ENCODE results near the gene NAA38.

The NAA38 gene

DNA sequence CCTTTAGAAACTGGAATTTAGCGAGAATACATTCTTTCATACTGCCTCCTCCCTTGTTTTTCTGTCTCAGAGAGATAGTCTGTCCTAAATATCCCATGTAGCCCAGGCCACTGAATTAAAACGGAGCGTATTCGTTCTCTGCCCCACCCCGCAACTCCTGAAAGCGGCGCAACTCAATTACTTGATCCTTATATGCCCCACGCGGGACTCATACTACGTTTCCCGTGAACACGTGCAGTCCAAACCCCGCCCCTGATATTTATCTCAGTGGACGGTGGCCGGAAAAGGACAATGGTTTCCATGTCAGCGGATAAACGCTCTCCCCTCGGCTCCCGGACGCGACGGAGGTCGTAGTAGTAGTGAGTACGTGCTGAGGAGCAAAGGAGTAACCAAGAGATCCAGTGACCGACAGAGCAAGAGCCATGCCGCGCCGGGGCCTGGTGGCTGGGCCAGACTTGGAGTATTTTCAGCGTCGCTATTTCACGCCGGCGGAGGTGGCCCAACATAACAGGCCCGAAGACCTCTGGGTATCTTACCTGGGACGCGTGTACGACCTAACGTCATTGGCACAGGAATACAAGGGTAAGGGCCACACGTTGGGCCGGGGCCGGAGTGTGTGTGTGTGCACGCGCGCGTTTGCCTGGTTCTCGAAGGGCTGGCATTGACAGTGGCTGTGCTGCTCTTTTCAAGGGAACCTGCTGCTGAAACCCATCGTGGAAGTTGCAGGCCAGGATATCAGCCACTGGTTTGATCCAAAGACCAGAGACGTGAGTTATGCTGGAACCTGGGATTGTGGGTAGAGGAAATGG, 558 bp upstream of the NAA38 start, which contains the start of gene CYB5D1:
Gene CYB5D1, plus strand, starts transcription at position 291 of the 809 bp plus-strand sequence. Its CDS starts 132 bp downstream, at position 423.
- TF ChIP-seq EZH2 (IDR thresholded peaks at IDR 0.05) (no peak), FOXP2 (optimal IDR thresholded peaks at IDR 0.05; ENCODE audit: control extremely low read depth, extremely low read length, insufficient read depth) (no peak), POLR2AphosphoS5 (IDR thresholded peaks at IDR 0.05; ENCODE audit: borderline replicate concordance, low read depth, low read length) (no peak; the same call in 1 of the 2 replicates)
- peak within 1 kb of the TSS; percentile 92 for H3K27ac ChIP-seq
- H3K4me3 ChIP-seq, result peak within 1 kb of the TSS; percentile 81
- H3K9me3 ChIP-seq (ENCODE audit: low read depth, low read length), result no peaks in the 10 kb centered on the region
- no peak for DNase-seq (ENCODE audit: low read depth, low spot score)
- peak within 1 kb of the TSS; percentile 86 for H3K9ac ChIP-seq (ENCODE audit: insufficient read length)
- H3K36me3 ChIP-seq (ENCODE audit: insufficient read depth, low read length), result peaks cover 27% of the 10 kb centered on the region

DNA sequence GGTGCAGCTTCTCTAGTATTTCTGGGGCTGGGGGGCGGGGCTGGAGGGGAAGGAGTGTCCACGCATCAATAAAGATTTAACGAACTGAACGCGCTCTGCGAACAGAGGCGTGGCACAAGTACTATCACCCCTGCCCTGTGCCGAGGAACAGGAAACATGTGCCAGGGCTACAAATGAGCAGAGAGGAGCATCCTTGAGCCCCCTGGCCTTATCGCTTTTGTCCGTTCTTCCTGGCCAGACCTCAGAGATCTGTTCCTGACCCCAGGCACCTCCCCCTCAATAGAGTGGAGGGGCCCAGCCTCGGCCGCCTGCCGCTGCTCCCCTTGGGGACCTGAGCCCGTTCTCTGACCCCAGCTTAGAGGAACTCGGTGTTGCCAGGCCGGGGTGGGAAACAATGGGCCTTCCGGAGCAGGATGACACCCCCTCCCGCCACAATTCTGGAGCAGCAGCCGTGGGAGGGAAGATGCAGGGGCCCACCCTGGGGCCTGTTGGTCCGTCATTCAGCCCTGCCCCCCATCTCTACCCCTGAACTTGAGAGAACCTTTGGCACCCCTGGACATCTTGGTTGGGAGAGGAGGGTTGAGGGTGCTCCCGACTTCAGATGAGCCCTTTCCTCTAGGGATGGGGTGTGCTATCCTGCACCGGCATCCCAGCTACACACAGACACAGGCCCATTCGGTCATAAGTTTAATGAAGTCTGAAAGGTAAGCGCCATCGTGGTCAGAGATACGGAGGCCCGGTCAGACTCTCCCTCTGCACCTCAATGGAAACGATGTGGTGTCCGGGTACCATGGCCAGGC, 1.1 kb downstream of the NAA38 start:
- H3K9ac ChIP-seq (ENCODE audit: insufficient read length), result peak overlapping the region; percentile 86
- H3K4me3 ChIP-seq, result peak overlapping the region; percentile 81
- H3K36me3 ChIP-seq (ENCODE audit: insufficient read depth, low read length), result peaks cover 40% of the 10 kb centered on the region
- no peak for DNase-seq (ENCODE audit: low read depth, low spot score)
- TF ChIP-seq POLR2AphosphoS5 (IDR thresholded peaks at IDR 0.05; ENCODE audit: borderline replicate concordance, low read depth, low read length), result peak; percentile 41; the same call in 1 of the 2 replicates
- no peak for TF ChIP-seq EZH2 (IDR thresholded peaks at IDR 0.05)
- peak overlapping the region; percentile 92 for H3K27ac ChIP-seq
- no peaks in the 10 kb centered on the region for H3K9me3 ChIP-seq (ENCODE audit: low read depth, low read length)

DNA sequence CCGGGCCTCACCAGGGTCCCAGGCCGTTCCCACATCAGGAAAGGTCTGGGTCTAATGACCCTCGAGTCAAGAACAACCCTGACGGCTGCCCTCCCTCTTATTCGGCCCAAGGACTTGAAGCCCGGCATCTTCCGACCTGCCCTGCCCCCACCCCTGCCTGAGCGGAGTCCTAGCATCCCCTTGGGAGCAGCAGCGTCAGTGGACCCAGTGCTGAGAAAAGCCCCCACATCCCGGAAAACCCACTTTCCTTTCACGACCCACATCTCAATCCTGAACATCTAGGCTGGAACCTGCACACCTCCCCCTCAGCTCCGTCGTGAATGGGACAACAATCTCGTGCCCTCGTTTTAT, 1.7 kb downstream of the NAA38 start:
- H3K36me3 ChIP-seq (ENCODE audit: insufficient read depth, low read length), result peaks cover 44% of the 10 kb centered on the region
- TF ChIP-seq FOXP2 (optimal IDR thresholded peaks at IDR 0.05; ENCODE audit: control extremely low read depth, extremely low read length, insufficient read depth), result no peak
- TF ChIP-seq EZH2 (IDR thresholded peaks at IDR 0.05), result no peak
- TF ChIP-seq POLR2AphosphoS5 (IDR thresholded peaks at IDR 0.05; ENCODE audit: borderline replicate concordance, low read depth, low read length), result no peak
- no peaks in the 10 kb centered on the region for H3K9me3 ChIP-seq (ENCODE audit: low read depth, low read length)
- no peak for DNase-seq (ENCODE audit: low read depth, low spot score)
- no peak overlapping the region for H3K9ac ChIP-seq (ENCODE audit: insufficient read length)
- H3K4me3 ChIP-seq, result peak overlapping the region; percentile 81
- no peak overlapping the region for H3K27ac ChIP-seq

DNA sequence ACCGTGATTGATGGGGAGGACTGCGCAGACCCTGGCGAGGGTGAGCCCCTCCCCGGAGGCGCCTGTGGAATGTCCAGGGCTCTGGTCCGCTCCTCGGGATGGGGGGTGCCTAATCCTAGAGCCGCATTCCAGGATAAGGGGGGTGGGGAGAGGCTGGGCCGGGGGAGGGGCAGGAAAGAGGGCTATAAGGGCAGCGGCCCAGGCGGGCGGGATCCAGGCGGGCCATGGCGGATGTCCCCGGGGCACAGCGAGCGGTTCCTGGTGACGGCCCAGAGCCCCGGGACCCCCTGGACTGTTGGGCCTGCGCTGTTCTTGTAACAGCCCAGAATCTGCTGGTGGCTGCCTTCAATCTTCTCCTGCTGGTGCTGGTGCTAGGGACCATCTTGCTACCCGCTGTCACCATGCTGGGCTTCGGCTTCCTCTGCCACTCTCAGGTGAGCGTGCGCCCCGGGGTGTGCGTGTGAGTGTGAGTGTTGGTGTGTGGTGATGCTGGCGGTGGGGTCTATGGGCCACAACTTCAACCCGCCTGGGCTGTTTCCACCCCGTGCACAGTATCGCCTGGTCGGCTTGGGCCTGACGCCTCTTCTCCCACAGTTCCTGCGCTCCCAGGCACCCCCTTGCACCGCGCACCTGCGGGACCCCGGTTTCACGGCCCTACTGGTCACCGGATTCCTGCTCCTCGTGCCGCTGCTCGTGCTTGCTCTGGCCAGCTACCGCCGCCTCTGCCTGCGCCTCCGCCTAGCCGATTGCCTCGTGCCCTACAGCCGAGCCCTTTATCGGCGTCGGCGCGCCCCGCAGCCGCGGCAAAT, 2.3 kb downstream of the NAA38 start, which contains the start of gene TMEM88:
Gene TMEM88, plus strand, starts transcription at position 216 of the 809 bp plus-strand sequence. Its CDS starts 9 bp downstream, at position 225.
- peaks cover 45% of the 10 kb centered on the region for H3K36me3 ChIP-seq (ENCODE audit: insufficient read depth, low read length)
- H3K4me3 ChIP-seq, result peak within 1 kb of the TSS; percentile 81
- TF ChIP-seq EZH2 (IDR thresholded peaks at IDR 0.05), result no peak
- no peak for TF ChIP-seq FOXP2 (optimal IDR thresholded peaks at IDR 0.05; ENCODE audit: control extremely low read depth, extremely low read length, insufficient read depth)
- TF ChIP-seq POLR2AphosphoS5 (IDR thresholded peaks at IDR 0.05; ENCODE audit: borderline replicate concordance, low read depth, low read length), result no peak
- H3K9ac ChIP-seq (ENCODE audit: insufficient read length), result no peak within 1 kb of the TSS
- no peak for DNase-seq (ENCODE audit: low read depth, low spot score)
- H3K27ac ChIP-seq, result peak within 1 kb of the TSS; percentile 19; the same call in 1 of the 2 replicates
- H3K9me3 ChIP-seq (ENCODE audit: low read depth, low read length), result no peaks in the 10 kb centered on the region

DNA sequence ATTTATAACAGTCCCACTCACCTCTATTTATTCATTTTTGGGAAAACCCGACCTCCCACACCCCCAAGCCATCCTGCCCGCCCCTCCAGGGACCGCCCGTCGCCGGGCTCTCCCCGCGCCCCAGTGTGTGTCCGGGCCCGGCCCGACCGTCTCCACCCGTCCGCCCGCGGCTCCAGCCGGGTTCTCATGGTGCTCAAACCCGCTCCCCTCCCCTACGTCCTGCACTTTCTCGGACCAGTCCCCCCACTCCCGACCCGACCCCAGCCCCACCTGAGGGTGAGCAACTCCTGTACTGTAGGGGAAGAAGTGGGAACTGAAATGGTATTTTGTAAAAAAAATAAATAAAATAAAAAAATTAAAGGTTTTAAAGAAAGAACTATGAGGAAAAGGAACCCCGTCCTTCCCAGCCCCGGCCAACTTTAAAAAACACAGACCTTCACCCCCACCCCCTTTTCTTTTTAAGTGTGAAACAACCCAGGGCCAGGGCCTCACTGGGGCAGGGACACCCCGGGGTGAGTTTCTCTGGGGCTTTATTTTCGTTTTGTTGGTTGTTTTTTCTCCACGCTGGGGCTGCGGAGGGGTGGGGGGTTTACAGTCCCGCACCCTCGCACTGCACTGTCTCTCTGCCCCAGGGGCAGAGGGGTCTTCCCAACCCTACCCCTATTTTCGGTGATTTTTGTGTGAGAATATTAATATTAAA, 3.1 kb downstream of the NAA38 start:
- Histone ChIP-seq H3K9ac (ENCODE audit: insufficient read length) (no peak overlapping the region), H3K36me3 (ENCODE audit: insufficient read depth, low read length) (peaks cover 53% of the 10 kb centered on the region), H3K27ac (peak overlapping the region; percentile 19; the same call in 1 of the 2 replicates), H3K4me3 (no peak overlapping the region), H3K9me3 (ENCODE audit: low read depth, low read length) (no peaks in the 10 kb centered on the region)
- TF ChIP-seq POLR2AphosphoS5 (IDR thresholded peaks at IDR 0.05; ENCODE audit: borderline replicate concordance, low read depth, low read length) (no peak), EZH2 (IDR thresholded peaks at IDR 0.05) (no peak), FOXP2 (optimal IDR thresholded peaks at IDR 0.05; ENCODE audit: control extremely low read depth, extremely low read length, insufficient read depth) (no peak)
- no peak for DNase-seq (ENCODE audit: low read depth, low spot score)

DNA sequence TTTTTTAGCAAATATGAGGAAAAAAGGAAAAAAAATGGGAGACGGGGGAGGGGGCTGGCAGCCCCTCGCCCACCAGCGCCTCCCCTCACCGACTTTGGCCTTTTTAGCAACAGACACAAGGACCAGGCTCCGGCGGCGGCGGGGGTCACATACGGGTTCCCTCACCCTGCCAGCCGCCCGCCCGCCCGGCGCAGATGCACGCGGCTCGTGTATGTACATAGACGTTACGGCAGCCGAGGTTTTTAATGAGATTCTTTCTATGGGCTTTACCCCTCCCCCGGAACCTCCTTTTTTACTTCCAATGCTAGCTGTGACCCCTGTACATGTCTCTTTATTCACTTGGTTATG, 3.7 kb downstream of the NAA38 start:
- Histone ChIP-seq H3K4me3 (no peak overlapping the region), H3K9ac (ENCODE audit: insufficient read length) (no peak overlapping the region), H3K27ac (no peak overlapping the region; the same call in 1 of the 2 replicates), H3K9me3 (ENCODE audit: low read depth, low read length) (no peaks in the 10 kb centered on the region), H3K36me3 (ENCODE audit: insufficient read depth, low read length) (peaks cover 56% of the 10 kb centered on the region)
- DNase-seq (ENCODE audit: low read depth, low spot score), result no peak
- TF ChIP-seq FOXP2 (optimal IDR thresholded peaks at IDR 0.05; ENCODE audit: control extremely low read depth, extremely low read length, insufficient read depth) (no peak), EZH2 (IDR thresholded peaks at IDR 0.05) (no peak), POLR2AphosphoS5 (IDR thresholded peaks at IDR 0.05; ENCODE audit: borderline replicate concordance, low read depth, low read length) (no peak)

DNA sequence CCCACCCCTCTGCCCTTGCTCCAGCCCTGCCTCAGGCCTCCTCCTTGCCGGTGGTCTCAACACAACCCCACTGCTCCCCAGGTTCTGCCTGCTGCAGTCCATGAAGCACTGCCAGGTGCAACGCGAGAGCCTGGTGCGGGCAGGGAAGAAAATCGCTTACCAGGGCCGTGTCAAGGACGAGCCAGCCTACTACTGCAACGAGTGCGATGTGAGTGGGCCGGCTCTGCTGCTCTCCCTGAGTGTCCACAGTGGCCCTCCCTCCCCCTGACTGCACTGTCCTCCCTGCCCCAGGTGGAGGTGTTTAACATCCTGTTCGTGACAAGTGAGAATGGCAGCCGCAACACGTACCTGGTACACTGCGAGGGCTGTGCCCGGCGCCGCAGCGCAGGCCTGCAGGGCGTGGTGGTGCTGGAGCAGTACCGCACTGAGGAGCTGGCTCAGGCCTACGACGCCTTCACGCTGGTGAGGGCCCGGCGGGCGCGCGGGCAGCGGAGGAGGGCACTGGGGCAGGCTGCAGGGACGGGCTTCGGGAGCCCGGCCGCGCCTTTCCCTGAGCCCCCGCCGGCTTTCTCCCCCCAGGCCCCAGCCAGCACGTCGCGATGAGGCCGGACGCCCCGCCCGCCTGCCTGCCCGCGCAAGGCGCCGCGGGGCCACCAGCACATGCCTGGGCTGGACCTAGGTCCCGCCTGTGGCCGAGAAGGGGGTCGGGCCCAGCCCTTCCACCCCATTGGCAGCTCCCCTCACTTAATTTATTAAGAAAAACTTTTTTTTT, 4.3 kb downstream of the NAA38 start:
- no peak overlapping the region for H3K4me3 ChIP-seq
- DNase-seq (ENCODE audit: low read depth, low spot score), result no peak
- no peak overlapping the region for H3K27ac ChIP-seq
- peaks cover 61% of the 10 kb centered on the region for H3K36me3 ChIP-seq (ENCODE audit: insufficient read depth, low read length)
- TF ChIP-seq EZH2 (IDR thresholded peaks at IDR 0.05), result no peak
- TF ChIP-seq POLR2AphosphoS5 (IDR thresholded peaks at IDR 0.05; ENCODE audit: borderline replicate concordance, low read depth, low read length), result no peak
- TF ChIP-seq FOXP2 (optimal IDR thresholded peaks at IDR 0.05; ENCODE audit: control extremely low read depth, extremely low read length, insufficient read depth), result no peak
- no peak overlapping the region for H3K9ac ChIP-seq (ENCODE audit: insufficient read length)
- no peaks in the 10 kb centered on the region for H3K9me3 ChIP-seq (ENCODE audit: low read depth, low read length)
